Heart right ventricle (tissue), 16 donors: ENCODE results near the gene ZCCHC7. TPM values are rescaled to one million over a fixed set of nuclear protein-coding genes. Genes with fewer than 3 reads are reported as not detected.

ENCODE experiments used
- ATAC-seq, 8 donors: fragments of 200-7000 bp; cut with Tn5 transposase; one replicate each; pipeline ENCODE4 v1.9.1; 2020; ENCODE audit warnings: mild to moderate bottlenecking in 8 of 8, moderate library complexity in 8 of 8, moderate number of reproducible peaks in 1 of 8
- DNase-seq, 2 donors: peaks; one replicate each; pipeline ENCODE4 v3.0.0-alpha.2; 2020
- H3K27ac ChIP-seq, 10 donors: fragments of 200-600 bp; sonication (generic) in 2 of 10; one replicate each; pipeline versions ENCODE4 v1.5.0 to v1.8.0; 2020 to 2022; ENCODE audit warnings: mild to moderate bottlenecking in 3 of 10
- H3K27me3 ChIP-seq, 7 donors: fragments of 200-600 bp; one replicate each; pipeline ENCODE4 v1.8.0; 2021 to 2022; ENCODE audit warnings: mild to moderate bottlenecking in 2 of 7
- H3K36me3 ChIP-seq, 9 donors: fragments of 200-600 bp; sonication (generic) in 1 of 9; one replicate each; pipeline versions ENCODE4 v1.5.0 to v1.8.0; 2020 to 2022; ENCODE audit warnings: mild to moderate bottlenecking in 2 of 9
- H3K4me1 ChIP-seq, 9 donors: fragments of 200-600 bp; sonication (generic) in 1 of 9; one replicate each; pipeline versions ENCODE4 v1.5.0 to v1.8.0; 2020 to 2022; ENCODE audit warnings: mild to moderate bottlenecking in 4 of 9
- H3K4me3 ChIP-seq, 10 donors: fragments of 200-600 bp; sonication (generic) in 2 of 10; one replicate each; pipeline versions ENCODE4 v1.5.0 to v1.8.0; 2020 to 2022; ENCODE audit warnings: mild to moderate bottlenecking in 7 of 10, moderate library complexity in 2 of 10
- H3K9me3 ChIP-seq, 11 donors: fragments of 200-600 bp in 10 of 11; sonication (generic) in 2 of 11; one replicate each; pipeline versions ENCODE4 v1.5.0 to v1.8.0; 2013 to 2022; ENCODE audit warnings: mild to moderate bottlenecking in 2 of 11, control low read depth in 1 of 11, moderate library complexity in 1 of 11
- CTCF ChIP-seq, 9 donors: fragments of 200-600 bp; sonication (generic) in 2 of 9; IDR thresholded peaks; one replicate each; pipeline versions ENCODE4 v1.5.0 to v1.8.0; 2021 to 2022; ENCODE audit warnings: antibody characterized with exemption in 9 of 9, mild to moderate bottlenecking in 5 of 9, moderate library complexity in 1 of 9
- WGBS, 2 donors: extraction: QIAGEN DNeasy Blood & Tissue Kit; methylation state at CpG; one replicate each; pipeline ENCODE4 v1.1.7; 2013; ENCODE audit warnings: inconsistent platforms in 1 of 2; 5-methylcytosine and 5-hydroxymethylcytosine counted together
- intact Hi-C, 10 donors: fragments of 100-400 bp; cut with DNase I; formaldehyde crosslinking; loops; one replicate each; pipeline versions ENCODE4 v1.11.1 to v1.14.2; 2022
- polyA plus RNA-seq, 2 donors: library from polyadenylated mRNA; stranded (reverse); fragments of 200-250 nt; gene quantifications; one replicate each; pipeline ENCODE4 v1.2.3, GENCODE V29; 2013
- total RNA-seq, 10 donors: library from RNA; stranded (reverse); fragmentation: NEBNext Ultra II Directional in 3 of 10; extraction: Animal tissue kit (Norgen Biotek cat#: 25700) in 3 of 10; gene quantifications; one replicate each; pipeline versions ENCODE4 v1.2.1 to v1.2.4, GENCODE V29; 2021 to 2023
- donor health status: Arrhythmogenic right ventricular cardiomyopathy.
- donor health status: ischemic (EF 13 %, LVEDD 7.1; RV severe dilation, severe dysfunction).
- donor health status: healthy with polysubstance abuse.
- donor health status: DM: no; HTN: yes; CAD: no.
- donor health status: DM: no; HTN: no; CAD: no.
- donor health status: ischemic (EF 25% LVEDD 6.9; RV normal size, moderate dysfunction).
- donor health status: ischemic (EF 25% LVEDD 5.7; RV mildly dilated, moderate dysfunction).
- donor health status: healthy.
- donor health status: DM: yes; HTN: yes; CAD: no.
- donor health status: Ischemic cardiomyopathy.
- donor health status: ischemic (EF 35%, LVEDD 5.7; RV mildly dilated, moderate dysfunction).
- donor health status: nonischemic (EF 11% LVEDD 7.7; RV severe dilation, severe dysfunction).
- donor health status: DM: yes; HTN: yes; CAD: no.
- donor health status: PGD.
- donor health status: ischemic (EF 29% LVEDD 5.4; RV normal size, mild dysfunction).
- donor health status: nonischemic (EF 23%, LVEDD 6.1; RV moderate dilation, normal function).

ZCCHC7 gene
- total and polyA plus RNA-seq, 12 donors: 4.3 to 11.9 (median 8.9) TPM

- no peak overlapping the region for H3K4me3 ChIP-seq
- DNase-seq: no peak
- H3K36me3 ChIP-seq: no peaks in the 10 kb centered on the region
- intact Hi-C loops: no loop called here
- no peaks in the 10 kb centered on the region for H3K9me3 ChIP-seq
- H3K27me3 ChIP-seq: no peaks in the 10 kb centered on the region
- TF ChIP-seq CTCF (IDR thresholded peaks at IDR 0.05): no peak
- H3K4me1 ChIP-seq: peaks cover 0 to 9% (median 0%) of the 10 kb centered on the region in 9 donors
- WGBS, 2 donors: 91% methylated on average over 4 of the region's 4 CpGs
- H3K27ac ChIP-seq: no peak overlapping the region
- no peak for ATAC-seq
Observed at GRCh38 chr9:37220971-37221370, 100.6 kb downstream of the ZCCHC7 start.

GRCh38 chr9:37221489-37222106 lies 101.2 kb downstream of the ZCCHC7 start:
- H3K4me1 ChIP-seq: peaks cover 0 to 9% (median 0%) of the 10 kb centered on the region in 9 donors
- H3K36me3 ChIP-seq: no peaks in the 10 kb centered on the region
- 89 to 99% methylated on average over 1 of the region's 1 CpG for WGBS, 2 donors
- TF ChIP-seq CTCF (IDR thresholded peaks at IDR 0.05): no peak
- ATAC-seq (no peak), DNase-seq (no peak)
- H3K9me3 ChIP-seq: no peaks in the 10 kb centered on the region
- intact Hi-C loops: no loop called here
- H3K27me3 ChIP-seq: no peaks in the 10 kb centered on the region
- no peak overlapping the region for H3K4me3 ChIP-seq
- H3K27ac ChIP-seq: no peak overlapping the region

DNA sequence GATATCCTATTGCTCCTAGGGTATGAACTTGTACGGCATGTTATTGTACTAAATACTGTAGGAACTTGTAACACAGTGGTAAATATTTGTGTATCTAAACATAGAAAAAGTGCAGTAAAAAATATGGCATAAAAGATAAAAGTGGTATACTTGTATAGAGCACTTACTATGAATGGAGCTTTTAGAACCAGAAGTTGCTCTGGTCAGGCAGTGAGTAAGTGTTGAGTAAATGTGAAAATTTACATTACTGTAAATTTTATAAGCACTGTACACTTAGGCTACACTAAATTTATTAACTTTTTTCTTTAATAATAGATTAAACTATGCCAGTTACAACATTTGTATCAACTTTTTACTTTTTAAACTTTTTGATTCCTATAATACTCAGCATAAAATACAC lies 109.1 kb downstream of the ZCCHC7 start:
- 97 to 98% methylated on average over 1 of the region's 1 CpG for WGBS, 2 donors
- intact Hi-C loops: no loop called here

GRCh38 chr9:37229882-37230482 lies 109.6 kb downstream of the ZCCHC7 start:
- WGBS, 2 donors: 81 to 95% methylated on average over 4 of the region's 4 CpGs
- H3K36me3 ChIP-seq: peaks cover 0 to 7% (median 0%) of the 10 kb centered on the region in 9 donors
- intact Hi-C loops: no loop called here
- H3K4me3 ChIP-seq: no peak overlapping the region
- H3K4me1 ChIP-seq: no peaks in the 10 kb centered on the region
- H3K27ac ChIP-seq: no peak overlapping the region
- no peak for ATAC-seq
- H3K9me3 ChIP-seq: no peaks in the 10 kb centered on the region
- no peaks in the 10 kb centered on the region for H3K27me3 ChIP-seq
- no peak for TF ChIP-seq CTCF (IDR thresholded peaks at IDR 0.05)
- no peak for DNase-seq

More for the DNA sequence above, 109.1 kb downstream of the ZCCHC7 start:
- no peak for TF ChIP-seq CTCF (IDR thresholded peaks at IDR 0.05)
- Histone ChIP-seq H3K27me3 (no peaks in the 10 kb centered on the region), H3K4me1 (no peaks in the 10 kb centered on the region), H3K9me3 (no peaks in the 10 kb centered on the region), H3K27ac (no peak overlapping the region), H3K4me3 (no peak overlapping the region), H3K36me3 (peaks cover 0 to 7% (median 0%) of the 10 kb centered on the region in 9 donors)
- DNase-seq (no peak), ATAC-seq (no peak)
